ENCODE results near the gene SIGLEC9.

SIGLEC9 gene

DNA sequence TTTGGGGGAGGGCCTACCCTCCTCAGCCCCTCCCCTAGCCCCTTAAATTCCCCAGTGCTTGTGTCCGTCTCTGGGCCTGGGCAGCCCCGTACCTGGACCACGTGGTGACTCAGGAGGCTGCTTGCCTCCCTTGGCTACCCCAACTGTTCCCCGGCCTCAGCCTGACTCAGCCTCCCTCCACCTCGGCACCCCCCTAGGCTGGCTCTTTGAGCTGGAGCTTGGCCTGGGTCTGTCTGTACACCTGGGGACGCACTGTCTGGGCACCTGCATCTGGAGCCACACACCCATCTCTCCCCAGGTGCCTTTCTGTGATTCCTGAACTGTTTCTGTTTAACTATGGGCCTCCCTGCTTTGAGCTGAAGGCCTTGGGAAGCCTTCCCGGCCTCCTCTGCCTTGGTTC is 40.2 kb upstream of the SIGLEC9 start:
- H3K27me3 ChIP-seq, result no peaks in the 10 kb centered on the region
- H3K27ac ChIP-seq, result no peak overlapping the region
- no peak overlapping the region for H3K4me2 ChIP-seq
- peaks cover 21% of the 10 kb centered on the region for H3K36me3 ChIP-seq
- H3K9me3 ChIP-seq, result no peaks in the 10 kb centered on the region
- peaks cover 11% of the 10 kb centered on the region for H3K4me1 ChIP-seq
- TF ChIP-seq Cebpa-rat (IDR thresholded peaks at IDR 0.05), result no peak
- H3K9ac ChIP-seq, result no peak overlapping the region
- no peak overlapping the region for H3K4me3 ChIP-seq
- peaks cover 13% of the 10 kb centered on the region; the same call in 1 of the 2 replicates for H4K20me1 ChIP-seq

DNA sequence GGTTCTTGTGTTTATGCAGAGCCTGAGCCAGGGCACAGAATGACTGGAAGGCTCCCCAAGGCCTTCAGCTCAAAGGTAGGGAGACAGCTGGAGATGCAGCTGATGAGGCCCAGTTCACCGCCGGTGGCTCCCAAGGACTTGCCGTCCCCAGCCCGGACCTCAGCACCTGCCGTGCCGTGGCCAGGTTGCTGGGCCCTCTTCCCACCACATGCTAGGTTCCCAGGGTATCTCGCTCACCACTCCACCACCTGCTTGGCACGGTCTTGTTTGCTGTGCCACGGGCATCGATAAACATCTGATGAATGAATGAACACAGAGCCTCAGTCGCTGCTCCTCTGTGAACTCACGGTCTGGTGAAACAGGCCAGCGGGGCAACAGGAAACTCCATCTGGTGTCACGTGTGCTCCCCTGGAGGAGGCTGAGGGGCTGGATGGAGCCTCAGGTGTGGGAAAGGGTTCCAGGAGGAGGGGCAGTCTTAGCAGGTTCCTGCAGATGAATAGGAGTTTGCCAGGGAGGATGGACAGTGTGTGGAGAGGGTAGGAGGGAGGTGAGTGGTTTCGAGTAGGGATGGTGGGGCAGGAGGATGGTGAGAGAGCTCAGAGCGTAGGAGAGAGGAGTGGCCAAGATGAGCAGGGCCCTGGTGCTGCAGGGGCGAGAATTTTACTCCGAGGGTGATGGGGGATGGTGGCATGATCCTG is 38.4 kb upstream of the SIGLEC9 start:
- Histone ChIP-seq H3K9ac (no peak overlapping the region), H3K9me3 (no peaks in the 10 kb centered on the region), H3K36me3 (peaks cover 26% of the 10 kb centered on the region), H3K4me1 (peaks cover 11% of the 10 kb centered on the region), H3K27me3 (no peaks in the 10 kb centered on the region), H4K20me1 (peaks cover 13% of the 10 kb centered on the region; the same call in 1 of the 2 replicates), H3K27ac (no peak overlapping the region), H3K4me3 (no peak overlapping the region), H3K4me2 (peak overlapping the region; percentile 24; the same call in 1 of the 2 replicates)
- no peak for TF ChIP-seq Cebpa-rat (IDR thresholded peaks at IDR 0.05)

DNA sequence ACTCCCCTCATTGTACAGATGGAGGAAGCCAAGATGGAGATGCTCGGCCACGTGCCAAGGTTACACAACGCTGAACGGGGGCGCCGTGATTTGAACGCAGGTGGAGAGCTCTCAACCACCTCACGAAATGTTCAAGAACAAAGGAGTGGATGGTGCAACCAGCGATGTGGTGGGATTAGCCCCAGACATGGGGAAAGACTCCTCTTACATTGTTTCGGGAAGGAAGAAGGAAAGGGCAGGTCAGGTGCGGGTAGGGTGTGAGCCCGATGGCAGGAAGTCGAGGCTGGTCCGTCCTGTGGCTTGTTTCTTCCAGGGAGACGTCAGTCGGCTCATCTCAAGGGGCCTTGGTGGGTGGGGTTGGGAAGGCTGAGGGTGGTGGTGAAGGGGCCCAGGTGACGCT is 34.9 kb upstream of the SIGLEC9 start:
- no peak overlapping the region for H3K4me3 ChIP-seq
- peaks cover 15% of the 10 kb centered on the region for H3K4me1 ChIP-seq
- peaks cover 34% of the 10 kb centered on the region for H3K36me3 ChIP-seq
- H4K20me1 ChIP-seq, result peaks cover 40% of the 10 kb centered on the region
- H3K27ac ChIP-seq, result no peak overlapping the region
- no peaks in the 10 kb centered on the region for H3K27me3 ChIP-seq
- H3K9ac ChIP-seq, result no peak overlapping the region
- no peaks in the 10 kb centered on the region for H3K9me3 ChIP-seq
- TF ChIP-seq Cebpa-rat (IDR thresholded peaks at IDR 0.05), result no peak
- H3K4me2 ChIP-seq, result no peak overlapping the region

DNA sequence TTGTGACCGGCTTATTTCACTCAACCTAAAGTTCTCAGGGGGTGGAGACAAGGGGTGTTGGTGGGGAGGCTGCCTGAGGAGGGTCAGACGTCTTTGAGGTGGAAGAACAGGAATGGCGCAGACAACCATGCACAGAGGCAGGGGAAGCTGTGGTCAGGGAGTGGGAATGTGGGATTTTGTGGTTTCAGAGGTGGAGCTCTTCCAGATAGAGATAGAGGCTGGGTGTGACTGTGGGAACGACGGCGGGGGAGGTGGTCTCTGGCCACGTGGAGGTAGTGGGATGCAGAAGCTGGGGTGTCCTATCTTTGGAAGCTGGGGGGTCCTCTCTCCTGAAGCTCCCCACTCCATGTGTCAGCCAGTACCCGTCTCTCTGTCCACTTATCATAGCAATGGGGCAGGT is 34.2 kb upstream of the SIGLEC9 start:
- H4K20me1 ChIP-seq, result peaks cover 47% of the 10 kb centered on the region
- H3K4me1 ChIP-seq, result peaks cover 22% of the 10 kb centered on the region
- H3K9me3 ChIP-seq, result no peaks in the 10 kb centered on the region
- H3K27me3 ChIP-seq, result no peaks in the 10 kb centered on the region
- H3K9ac ChIP-seq, result no peak overlapping the region
- no peak overlapping the region for H3K4me3 ChIP-seq
- no peak for TF ChIP-seq Cebpa-rat (IDR thresholded peaks at IDR 0.05)
- H3K36me3 ChIP-seq, result peaks cover 34% of the 10 kb centered on the region
- H3K27ac ChIP-seq, result no peak overlapping the region
- no peak overlapping the region for H3K4me2 ChIP-seq

DNA sequence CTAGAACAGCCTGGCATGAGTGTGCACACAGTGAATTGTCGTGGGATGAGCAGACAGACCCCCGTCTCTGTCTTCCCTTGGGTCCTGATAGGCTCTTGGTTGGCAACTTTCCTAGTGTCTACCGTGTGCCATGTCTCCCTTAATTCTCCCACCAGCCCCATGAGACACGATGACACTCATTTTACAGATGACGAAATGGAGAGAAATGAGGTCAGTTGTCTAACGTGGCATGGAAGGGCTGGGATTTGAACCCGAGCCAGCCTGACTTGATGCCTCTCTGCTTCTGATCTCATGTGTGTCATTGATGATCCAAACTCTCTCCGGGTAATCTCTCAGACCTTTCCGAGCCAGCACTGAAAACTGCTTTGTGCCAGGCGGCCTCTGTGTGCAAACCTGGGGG is 33.6 kb upstream of the SIGLEC9 start:
- Histone ChIP-seq H3K9me3 (no peaks in the 10 kb centered on the region), H4K20me1 (peaks cover 52% of the 10 kb centered on the region), H3K27ac (no peak overlapping the region), H3K4me1 (peaks cover 24% of the 10 kb centered on the region), H3K9ac (no peak overlapping the region), H3K27me3 (no peaks in the 10 kb centered on the region), H3K36me3 (peaks cover 38% of the 10 kb centered on the region), H3K4me2 (no peak overlapping the region), H3K4me3 (no peak overlapping the region)
- no peak for TF ChIP-seq Cebpa-rat (IDR thresholded peaks at IDR 0.05)

DNA sequence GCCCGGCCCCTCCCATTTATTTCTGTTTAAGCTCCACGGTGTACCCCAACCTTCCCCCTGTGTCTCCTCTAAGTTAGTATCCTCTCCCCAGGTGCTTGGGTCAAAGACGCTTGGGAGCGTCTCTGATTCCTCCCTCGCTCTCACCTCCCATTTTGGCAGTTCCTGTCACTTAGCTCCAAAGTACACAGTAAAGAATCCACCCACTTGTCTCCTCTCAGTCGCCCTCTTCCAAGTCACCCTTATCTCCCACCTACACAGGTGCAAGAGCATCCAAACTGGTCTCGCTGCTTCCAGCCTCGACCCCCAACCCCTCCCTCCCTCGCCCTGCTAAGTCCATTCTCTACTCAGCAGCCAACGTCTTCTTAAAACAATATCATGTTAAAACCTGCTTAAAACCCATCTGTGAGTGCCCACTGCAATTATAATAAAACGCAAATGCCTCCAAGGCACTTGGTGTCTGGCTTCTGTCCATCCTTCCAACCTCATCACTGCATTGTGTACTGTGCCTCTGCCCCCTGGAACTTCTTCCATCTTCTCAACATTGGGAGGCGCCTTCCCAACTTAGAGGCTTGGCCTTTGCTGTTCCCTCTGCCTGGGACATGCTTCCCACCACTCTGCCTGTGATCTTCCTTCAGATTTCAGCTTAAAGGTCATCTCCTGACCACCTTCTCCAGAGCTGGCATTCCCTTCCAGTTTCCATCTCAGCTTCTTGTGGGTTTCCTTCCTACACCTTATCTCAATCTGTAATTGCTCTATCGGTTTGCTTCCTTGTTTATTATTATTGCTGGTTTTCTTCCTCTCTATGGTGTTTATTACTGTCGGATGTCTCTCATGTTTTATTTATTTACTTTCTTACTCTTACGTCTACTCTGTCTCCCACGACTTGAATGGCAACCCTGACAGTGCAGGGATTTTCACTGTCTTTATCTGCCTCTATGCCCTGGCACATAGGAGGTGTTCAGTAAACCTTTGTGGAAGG is 32.5 kb upstream of the SIGLEC9 start:
- Histone ChIP-seq H3K4me2 (no peak overlapping the region), H4K20me1 (peaks cover 52% of the 10 kb centered on the region), H3K27ac (no peak overlapping the region), H3K9ac (no peak overlapping the region), H3K4me3 (no peak overlapping the region), H3K27me3 (no peaks in the 10 kb centered on the region), H3K4me1 (peaks cover 23% of the 10 kb centered on the region), H3K9me3 (no peaks in the 10 kb centered on the region), H3K36me3 (peaks cover 43% of the 10 kb centered on the region)
- no peak for TF ChIP-seq Cebpa-rat (IDR thresholded peaks at IDR 0.05)

DNA sequence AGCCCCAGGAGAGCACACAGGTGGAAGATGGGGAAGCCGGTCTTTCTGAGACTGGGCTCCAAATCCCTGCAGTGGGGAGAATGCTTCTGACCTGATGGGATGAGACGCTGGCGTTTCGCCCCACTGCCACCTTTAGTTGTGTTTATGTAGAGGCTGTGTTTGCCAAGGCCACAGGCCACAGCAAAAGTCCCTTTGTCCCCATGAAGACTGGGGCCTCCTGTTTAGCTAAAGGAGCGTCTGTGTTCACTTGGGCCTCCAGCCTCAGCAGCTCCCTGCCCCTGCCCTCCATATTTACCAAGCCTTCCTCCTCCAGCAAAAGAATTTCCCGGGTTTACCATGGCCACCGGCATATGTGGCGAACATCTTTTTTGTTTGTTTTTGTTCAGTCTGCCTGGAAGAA is 31.6 kb upstream of the SIGLEC9 start:
- H3K27ac ChIP-seq, result no peak overlapping the region

DNA sequence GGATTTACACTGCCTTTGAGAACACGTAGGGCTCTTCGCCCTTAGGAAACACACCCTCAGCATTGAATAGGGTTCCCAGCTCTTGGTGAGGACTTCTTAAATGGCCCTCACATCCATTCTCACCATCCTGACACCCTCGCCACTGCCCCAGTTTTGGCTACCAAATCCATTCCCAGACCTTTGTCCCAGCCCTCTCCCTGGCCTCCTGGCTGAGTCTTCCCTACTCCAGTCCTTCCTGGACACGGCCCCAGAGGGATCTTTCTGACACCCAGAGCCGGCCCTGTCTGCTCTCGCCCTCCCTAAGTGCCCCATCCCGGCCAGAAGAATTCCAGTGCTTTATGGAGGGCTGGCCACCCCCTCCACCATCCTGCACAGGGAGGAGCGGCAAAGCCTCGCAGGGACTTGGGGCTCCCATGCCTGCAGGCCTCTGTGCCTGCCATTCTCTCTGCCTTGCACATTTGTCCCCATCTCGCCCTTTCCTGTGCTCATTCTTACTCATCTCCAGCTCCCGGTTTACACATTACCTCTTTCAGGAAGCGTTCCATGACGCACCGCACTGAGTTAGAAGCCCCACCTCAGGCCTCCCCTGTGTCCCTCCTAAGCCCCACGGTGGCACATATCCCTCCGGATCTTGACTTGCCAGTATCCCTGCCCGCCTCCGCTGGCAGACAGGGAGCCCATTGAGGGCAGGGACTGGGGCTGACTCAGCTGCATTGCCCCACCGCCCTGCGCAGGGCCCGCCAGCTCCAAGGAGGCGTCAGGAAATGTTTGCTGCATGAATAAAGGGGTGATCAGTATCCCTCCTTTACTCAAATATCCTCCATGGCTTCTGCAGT is 31.0 kb upstream of the SIGLEC9 start:
- Histone ChIP-seq H3K36me3 (peaks cover 54% of the 10 kb centered on the region), H3K27me3 (no peaks in the 10 kb centered on the region), H3K4me3 (no peak overlapping the region), H3K27ac (no peak overlapping the region), H3K9ac (no peak overlapping the region), H3K4me2 (no peak overlapping the region), H4K20me1 (peaks cover 62% of the 10 kb centered on the region), H3K9me3 (no peaks in the 10 kb centered on the region), H3K4me1 (peaks cover 35% of the 10 kb centered on the region)
- no peak for TF ChIP-seq Cebpa-rat (IDR thresholded peaks at IDR 0.05)

More for the DNA sequence above, 31.6 kb upstream of the SIGLEC9 start:
- Histone ChIP-seq H3K9me3 (no peaks in the 10 kb centered on the region), H3K27me3 (no peaks in the 10 kb centered on the region), H3K36me3 (peaks cover 48% of the 10 kb centered on the region), H3K4me2 (no peak overlapping the region), H3K4me3 (no peak overlapping the region), H3K4me1 (peaks cover 30% of the 10 kb centered on the region), H4K20me1 (peaks cover 57% of the 10 kb centered on the region), H3K9ac (no peak overlapping the region)
- no peak for TF ChIP-seq Cebpa-rat (IDR thresholded peaks at IDR 0.05)

DNA sequence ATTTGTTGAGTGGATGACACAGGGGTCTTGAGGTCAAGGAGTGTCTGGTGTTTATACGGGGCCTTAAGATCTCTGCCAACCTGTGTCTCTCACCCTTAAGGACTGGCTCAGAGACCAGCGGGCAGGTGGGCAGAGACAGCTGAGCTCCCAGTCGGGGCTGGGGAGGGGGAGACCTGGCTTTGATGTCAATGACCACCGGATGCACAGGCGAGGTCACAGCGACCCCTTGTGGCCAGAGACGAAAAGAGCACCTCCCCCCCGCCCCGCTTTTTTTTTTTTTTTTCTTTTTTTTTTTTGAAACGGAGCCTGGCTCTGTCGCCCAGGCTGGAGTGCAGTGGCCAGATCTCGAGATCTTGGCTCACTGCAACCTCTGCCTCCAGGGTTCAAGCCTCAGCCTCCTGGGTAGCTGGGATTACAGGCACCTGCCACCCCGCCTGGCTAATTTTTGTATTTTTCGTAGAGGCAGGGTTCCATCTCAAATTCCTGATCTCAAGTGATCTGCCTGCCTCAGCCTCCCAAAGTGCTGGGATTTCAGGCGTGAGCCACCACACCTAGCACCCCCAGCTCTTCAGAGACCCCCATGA is 29.9 kb upstream of the SIGLEC9 start:
- Histone ChIP-seq H4K20me1 (peaks cover 73% of the 10 kb centered on the region), H3K36me3 (peaks cover 58% of the 10 kb centered on the region), H3K9ac (peak overlapping the region; percentile 36; the same call in 1 of the 2 replicates), H3K4me2 (peak overlapping the region; percentile 69), H3K27ac (peak overlapping the region; percentile 59), H3K4me3 (0 out of 2 replicates have a peak overlapping the region, but pooled peaks have one; percentile 25), H3K4me1 (peaks cover 35% of the 10 kb centered on the region), H3K9me3 (no peaks in the 10 kb centered on the region), H3K27me3 (no peaks in the 10 kb centered on the region)
- TF ChIP-seq Cebpa-rat (IDR thresholded peaks at IDR 0.05), result no peak
